ENCODE measurements around the gene MRPL24. TPM values are rescaled to one million over a fixed set of nuclear protein-coding genes. Genes with fewer than 3 reads are reported as not detected.

MRPL24 gene
- total and polyA plus RNA-seq, 2 donors from 2014 or later: 71.9 to 174 TPM

GRCh38 chr1:156773607-156774006 is 32.7 kb upstream of the MRPL24 start:
- peaks cover 0 to 19% (median 11%) of the 10 kb centered on the region in 3 donors for H3K4me1 ChIP-seq (ENCODE audit: control insufficient read depth in 2 of 3, insufficient read depth in 2 of 3, low read depth in 1 of 3, low read length in 3 of 3)
- no peak overlapping the region for H3K4me3 ChIP-seq (ENCODE audit: low read length in 3 of 3)
- H3K9me3 ChIP-seq (ENCODE audit: control insufficient read depth in 2 of 3, insufficient read depth in 1 of 3, low read length in 3 of 3): no peaks in the 10 kb centered on the region
- H3K9ac ChIP-seq (ENCODE audit: low read length in 3 of 3): no peak overlapping the region
- no peak overlapping the region for H3K27ac ChIP-seq (ENCODE audit: low read depth in 2 of 2, low read length in 2 of 2)
- DNase-seq: no peak
- peaks cover 0 to 7% (median 6%) of the 10 kb centered on the region in 3 donors for H3K36me3 ChIP-seq (ENCODE audit: control insufficient read depth in 2 of 3, insufficient read depth in 3 of 3, low read length in 3 of 3)
- intact Hi-C loops (cut with DNase I): no loop called here
- no peaks in the 10 kb centered on the region for H3K27me3 ChIP-seq (ENCODE audit: control insufficient read depth, insufficient read depth, low read length)
- TF ChIP-seq CTCF (IDR thresholded peaks at IDR 0.05; ENCODE audit: borderline replicate concordance, extremely low read depth, insufficient read depth): no peak
- no peak for FAIRE-seq

GRCh38 chr1:156772728-156773497 is 32.0 kb upstream of the MRPL24 start:
- Histone ChIP-seq H3K27ac (ENCODE audit: low read depth in 2 of 2, low read length in 2 of 2) (no peak overlapping the region), H3K9ac (ENCODE audit: low read length in 3 of 3) (peak overlapping the region in 1 of 3 donors; percentile 20), H3K4me1 (ENCODE audit: control insufficient read depth in 2 of 3, insufficient read depth in 2 of 3, low read depth in 1 of 3, low read length in 3 of 3) (peaks cover 0 to 19% (median 14%) of the 10 kb centered on the region in 3 donors), H3K9me3 (ENCODE audit: control insufficient read depth in 2 of 3, insufficient read depth in 1 of 3, low read length in 3 of 3) (no peaks in the 10 kb centered on the region), H3K36me3 (ENCODE audit: control insufficient read depth in 2 of 3, insufficient read depth in 3 of 3, low read length in 3 of 3) (peaks cover 0 to 7% (median 6%) of the 10 kb centered on the region in 3 donors), H3K4me3 (ENCODE audit: low read length in 3 of 3) (no peak overlapping the region), H3K27me3 (ENCODE audit: control insufficient read depth, insufficient read depth, low read length) (no peaks in the 10 kb centered on the region)
- TF ChIP-seq CTCF (IDR thresholded peaks at IDR 0.05; ENCODE audit: borderline replicate concordance, extremely low read depth, insufficient read depth): no peak
- FAIRE-seq (no peak), DNase-seq (no peak)
- intact Hi-C loops (cut with DNase I): no loop called here

- intact Hi-C loops (cut with DNase I): no loop called here
- Histone ChIP-seq H3K27me3 (ENCODE audit: control insufficient read depth, insufficient read depth, low read length) (no peaks in the 10 kb centered on the region), H3K4me3 (ENCODE audit: low read length in 3 of 3) (no peak overlapping the region), H3K4me1 (ENCODE audit: control insufficient read depth in 2 of 3, insufficient read depth in 2 of 3, low read depth in 1 of 3, low read length in 3 of 3) (peaks cover 0 to 19% (median 11%) of the 10 kb centered on the region in 3 donors), H3K27ac (ENCODE audit: low read depth in 2 of 2, low read length in 2 of 2) (no peak overlapping the region), H3K9me3 (ENCODE audit: control insufficient read depth in 2 of 3, insufficient read depth in 1 of 3, low read length in 3 of 3) (no peaks in the 10 kb centered on the region), H3K36me3 (ENCODE audit: control insufficient read depth in 2 of 3, insufficient read depth in 3 of 3, low read length in 3 of 3) (peaks cover 0 to 7% (median 6%) of the 10 kb centered on the region in 3 donors), H3K9ac (ENCODE audit: low read length in 3 of 3) (peak overlapping the region in 1 of 3 donors; percentile 20)
- FAIRE-seq (no peak), DNase-seq (no peak)
- no peak for TF ChIP-seq CTCF (IDR thresholded peaks at IDR 0.05; ENCODE audit: borderline replicate concordance, extremely low read depth, insufficient read depth)
These were observed 31.3 kb upstream of the MRPL24 start for GRCh38 chr1:156772222-156772621.

Data from kidney (tissue), 14 donors.